Measurements from ENCODE around the gene TRAPPC12.

Gene TRAPPC12

DNA sequence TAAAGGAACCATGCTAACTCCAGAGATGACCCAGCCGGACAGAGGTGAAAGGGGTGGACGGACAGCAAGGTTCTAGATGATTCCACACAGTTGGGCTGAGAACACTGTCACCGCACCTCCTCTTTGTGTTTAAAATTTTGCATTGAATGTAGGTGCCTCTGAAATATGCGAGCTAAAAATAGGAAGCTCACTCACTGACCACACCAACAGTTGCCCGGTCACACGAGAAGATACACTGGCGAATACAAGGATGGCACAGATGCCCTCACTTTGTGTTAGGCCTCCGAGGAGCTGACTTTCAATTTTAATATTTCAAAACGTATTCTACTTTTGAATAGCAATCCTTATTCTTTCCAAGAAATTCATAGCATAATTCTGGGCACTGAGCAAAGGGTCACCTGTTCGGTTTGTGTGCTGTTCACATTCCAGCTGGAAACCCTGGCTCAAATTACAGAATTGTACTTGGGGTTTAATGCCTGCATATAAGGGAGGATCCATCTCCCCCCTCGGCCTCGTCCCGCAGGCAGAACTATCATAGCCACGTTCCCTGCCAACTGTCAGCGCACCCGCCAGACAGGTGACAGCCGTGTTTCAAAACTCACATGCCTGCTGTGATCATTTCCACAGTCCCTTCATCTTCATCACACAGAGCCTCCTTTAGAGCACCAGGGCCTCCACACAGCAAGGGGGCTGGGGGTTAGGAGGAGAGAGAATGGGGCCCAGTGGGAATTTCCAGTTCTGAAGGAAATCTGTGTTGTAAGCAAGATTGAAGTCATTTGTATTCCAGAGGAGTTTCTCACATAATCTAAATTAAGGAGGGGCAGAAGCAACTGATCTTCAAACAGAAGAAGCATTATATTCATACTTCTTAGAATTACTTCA is 91.6 kb downstream of the TRAPPC12 start:
- DNase-seq, result no peak

DNA sequence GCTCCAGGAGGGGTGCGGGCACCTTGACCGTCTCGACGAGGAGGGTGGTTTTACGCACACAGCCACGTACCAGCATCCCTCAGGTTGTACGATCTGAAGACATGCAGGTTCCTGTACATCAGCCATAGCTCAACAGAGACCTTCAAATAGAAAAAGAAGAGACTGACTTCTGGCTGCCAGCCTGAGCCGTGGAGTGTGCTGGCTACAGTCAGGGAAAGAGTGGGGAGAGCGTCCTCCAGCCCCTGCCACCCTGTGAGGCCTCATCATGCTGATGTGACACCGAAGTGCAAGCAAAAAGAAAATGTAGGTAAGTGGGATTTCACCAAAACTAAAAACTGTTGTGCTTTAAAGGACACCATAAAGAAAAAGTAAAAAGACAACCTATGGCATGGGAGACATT is 92.8 kb downstream of the TRAPPC12 start:
- DNase-seq, result no peak

GRCh38 chr2:3472966-3473365 is 93.5 kb downstream of the TRAPPC12 start:
- DNase-seq, result no peak

GRCh38 chr2:3475771-3476170 is 96.3 kb downstream of the TRAPPC12 start:
- DNase-seq, result no peak

DNA sequence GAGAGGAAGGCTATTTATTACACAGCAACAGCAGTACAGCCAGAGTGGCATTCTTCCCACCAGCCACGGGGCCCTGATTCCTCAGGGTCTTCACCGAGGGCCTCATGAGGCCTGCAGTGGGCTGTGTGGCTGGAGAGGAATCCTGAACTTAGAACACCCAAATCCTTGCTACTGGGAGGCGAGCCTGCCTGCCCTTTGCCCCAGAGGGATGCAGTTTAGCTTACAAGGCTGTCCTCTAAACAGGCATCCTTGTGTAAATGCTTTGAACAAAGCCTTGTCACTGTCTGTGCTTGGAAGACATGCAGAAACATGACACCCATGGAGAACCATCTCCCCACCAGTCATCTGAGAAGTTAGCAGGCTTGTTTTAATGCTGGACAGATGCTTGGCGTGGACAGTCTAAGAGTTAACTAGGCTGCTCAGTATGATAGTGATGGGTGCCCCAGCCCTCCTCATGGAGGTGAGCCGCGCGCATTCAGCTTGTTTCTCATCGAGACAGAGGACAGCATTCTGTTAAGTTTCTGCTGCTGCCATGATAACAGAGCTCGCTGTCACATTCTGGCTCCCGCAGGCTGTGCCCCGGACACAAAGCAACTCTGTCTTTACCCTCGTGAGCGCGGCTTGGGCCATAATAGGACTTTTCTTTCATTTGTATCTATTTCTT is 97.0 kb downstream of the TRAPPC12 start:
- peak; percentile 10 for DNase-seq

- no peak for DNase-seq
Observed at GRCh38 chr2:3476985-3477327, 97.5 kb downstream of the TRAPPC12 start.

GRCh38 chr2:3478846-3479385 is 99.4 kb downstream of the TRAPPC12 start:
- no peak for DNase-seq

- no peak for DNase-seq
Observed at GRCh38 chr2:3479430-3480320, 100.2 kb downstream of the TRAPPC12 start.

DNA sequence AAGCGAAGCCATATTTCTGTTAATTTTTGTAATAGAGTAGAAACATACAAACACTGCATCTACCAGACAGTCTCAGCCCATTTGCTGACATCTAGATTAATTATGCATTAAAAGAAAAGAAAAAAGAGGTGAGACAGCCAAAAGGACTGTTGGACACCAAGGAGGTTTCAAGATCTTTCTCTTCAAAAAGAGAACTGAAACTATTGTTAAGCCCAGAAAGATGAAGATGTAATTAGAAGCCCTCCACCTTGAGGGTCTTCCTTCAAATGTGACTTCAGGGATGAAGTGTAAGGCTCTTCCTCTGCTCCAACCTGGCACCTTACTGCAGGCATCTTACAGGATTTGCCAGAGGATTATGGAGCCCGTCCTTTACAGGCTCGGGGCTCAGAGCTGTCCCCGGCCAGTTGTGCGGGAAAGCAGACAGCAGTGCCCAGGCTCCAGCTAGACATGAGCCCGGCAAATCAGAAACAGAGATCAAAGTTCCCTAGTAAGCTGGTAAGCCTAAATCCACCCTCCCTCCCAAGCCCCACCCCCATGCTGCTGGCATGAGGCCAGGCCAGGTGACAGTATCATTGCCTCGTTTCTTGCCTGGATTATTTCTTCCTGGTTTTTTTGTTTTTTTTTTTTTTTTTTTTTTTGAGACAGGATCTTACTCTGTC is 101.0 kb downstream of the TRAPPC12 start:
- no peak for DNase-seq

DNA sequence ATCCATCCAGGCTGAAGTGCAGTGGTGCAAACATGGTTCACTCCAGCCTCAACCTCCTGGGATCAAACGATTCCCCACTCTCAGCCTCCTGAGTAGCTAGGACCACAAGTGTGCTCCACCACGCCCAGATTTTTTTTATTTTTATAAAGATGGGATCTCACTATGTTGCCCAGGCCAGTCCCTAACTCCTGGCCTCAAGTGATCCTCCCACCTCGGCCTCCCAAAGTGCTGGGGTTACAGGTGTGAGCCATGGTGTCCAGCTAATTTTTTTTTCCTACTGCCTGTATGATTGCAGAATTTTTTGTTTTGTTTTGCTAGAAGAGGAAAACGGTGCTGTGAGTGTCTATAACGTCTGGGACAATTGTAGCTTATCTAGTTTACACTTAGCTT is 101.5 kb downstream of the TRAPPC12 start:
- no peak for DNase-seq

DNA sequence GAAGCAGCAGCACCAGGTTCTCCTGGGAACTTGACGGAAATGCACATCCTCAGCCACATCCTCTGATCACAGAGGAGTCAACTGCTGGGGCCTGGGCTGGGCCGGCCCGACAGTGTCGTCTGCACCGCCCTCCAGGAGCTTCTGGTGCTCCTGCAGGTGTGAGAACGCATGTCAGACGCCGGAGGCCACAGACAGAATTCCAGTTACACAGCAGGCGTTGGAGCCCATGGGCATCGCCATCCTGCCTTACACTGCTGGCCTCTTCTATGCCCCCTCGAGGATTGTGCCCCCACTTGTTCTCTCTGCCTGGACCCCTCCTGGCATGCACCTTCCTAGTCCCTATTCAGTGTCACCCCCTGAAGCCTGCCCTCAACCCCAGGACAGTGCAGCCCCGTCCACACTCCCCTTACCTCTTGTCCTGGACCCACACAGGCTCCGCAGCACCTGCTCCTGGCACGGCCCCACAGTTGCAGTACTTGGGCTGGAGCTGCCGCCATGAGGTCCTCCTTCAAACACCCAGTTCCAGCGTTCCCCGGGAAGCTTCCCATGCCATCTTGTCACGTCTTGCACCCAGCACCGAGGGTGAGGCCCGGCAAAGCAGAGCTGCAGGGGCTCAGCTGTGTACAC is 102.4 kb downstream of the TRAPPC12 start:
- no peak for DNase-seq

GRCh38 chr2:3482363-3482821 is 102.9 kb downstream of the TRAPPC12 start:
- DNase-seq, result no peak

- DNase-seq, result peak; percentile 87
Observed at GRCh38 chr2:3483227-3483985, 103.9 kb downstream of the TRAPPC12 start.

GRCh38 chr2:3483986-3484960 is 104.8 kb downstream of the TRAPPC12 start:
- DNase-seq, result no peak

GRCh38 chr2:3485166-3485565 is 105.7 kb downstream of the TRAPPC12 start:
- DNase-seq, result no peak

GRCh38 chr2:3486047-3487027 is 106.8 kb downstream of the TRAPPC12 start:
- no peak for DNase-seq

- no peak for DNase-seq
Observed at GRCh38 chr2:3487028-3487425, 107.5 kb downstream of the TRAPPC12 start.

DNA sequence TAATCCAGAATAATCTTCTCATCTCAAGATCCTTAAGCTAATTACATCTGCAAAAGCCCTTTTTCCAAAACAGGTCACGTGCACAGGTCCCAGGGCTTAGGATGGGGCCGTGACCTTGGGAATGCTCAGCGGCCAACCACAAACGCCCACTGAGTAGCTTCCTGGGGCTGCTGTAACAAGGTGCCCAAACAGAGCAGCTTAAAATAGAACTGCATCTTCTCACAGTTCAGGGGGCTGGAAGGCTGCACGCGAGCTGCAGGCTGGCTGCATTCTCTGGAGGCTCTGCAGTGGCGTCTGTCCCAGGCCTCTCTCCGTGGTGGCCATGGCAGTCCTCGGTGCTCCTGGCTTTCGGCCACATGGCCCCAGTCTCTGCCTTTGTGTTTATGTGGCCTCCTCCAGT is 107.9 kb downstream of the TRAPPC12 start:
- DNase-seq, result no peak

- no peak for DNase-seq
Observed at GRCh38 chr2:3488061-3488531, 108.6 kb downstream of the TRAPPC12 start.

All from fibroblast of upper back skin (primary cell).